HCT116 (cell line): Measurements from ENCODE around the gene KCNQ1OT1. TPM values are rescaled to one million over a fixed set of nuclear protein-coding genes. Genes with fewer than 3 reads are reported as not detected.

Experiments
- ATAC-seq: fragments of 200-7000 bp; cut with Tn5 transposase; 2 replicates; pipeline ENCODE4 v1.9.1; 2020; ENCODE audit warnings: mild to moderate bottlenecking, moderate library complexity
- BruUV-seq: library from RNA; stranded (reverse); fragments of 400-500 nt; replicated peaks from 2 replicates; lab custom pipeline; 2021; lab: Mats Ljungman, UMichigan
- CTCF ChIA-PET: fragments of 300-600 bp; sonication (Branson Sonifier 250); formaldehyde crosslinking; loops from one replicate; lab custom pipeline; 2021; ENCODE audit warnings: antibody characterized with exemption; lab: Charles Lee
- POLR2A ChIA-PET: fragments of 300-600, 350-600 bp; sonication (Branson Sonifier 250); formaldehyde crosslinking; loops from one replicate; lab custom pipeline; 2021; ENCODE audit warnings: antibody characterized with exemption; lab: Charles Lee
- RAD21 ChIA-PET, 2 experiments: fragments of 300-600 bp; sonication (Branson Sonifier 250); formaldehyde crosslinking; loops; one replicate each; lab custom pipeline; 2023; ENCODE audit warnings: low total read pairs in 2 of 2; ENCODE audit not compliant: uncharacterized antibody in 2 of 2, unreplicated experiment in 2 of 2, low non-redundant PET in 1 of 2; lab: Charles Lee
- DNase-seq: peaks from one replicate; pipeline ENCODE4 v3.0.0-alpha.2; 2010; ENCODE audit warnings: low read depth, low spot score
- H2AFZ ChIP-seq: fragments of 200-600 bp; shearing (Covaris generic), sonication (generic); 2 replicates; pipeline ENCODE4 v1.6.1; 2017; ENCODE audit warnings: low read depth, mixed run types, mixed read lengths, antibody characterized with exemption, low read length; ENCODE audit not compliant: poor library complexity, severe bottlenecking
- H3K27ac ChIP-seq: 2 replicates; pipeline ENCODE4 v1.5.1; 2012; ENCODE audit warnings: low read depth, low read length
- H3K27me3 ChIP-seq: fragments of 200-600 bp; sonication (generic); 2 replicates; pipeline ENCODE4 v1.6.1; 2016; ENCODE audit warnings: mixed run types, low read length, mixed read lengths; ENCODE audit not compliant: insufficient read depth
- H3K36me3 ChIP-seq, 2 experiments: fragments of 200-500 bp in 1 of 2; fragments of 200-600 bp in 1 of 2; sonication (Bioruptor generic) in 1 of 2; sonication (generic) in 1 of 2; 2 replicates each; pipeline versions ENCODE4 v1.5.1 to v1.6.1; 2014 to 2016; ENCODE audit warnings: low read length in 2 of 2, inconsistent platforms in 1 of 2, mixed read lengths in 1 of 2, mixed run types in 1 of 2; ENCODE audit not compliant: insufficient read depth in 2 of 2, control insufficient read depth in 1 of 2
- H3K4me1 ChIP-seq, 2 experiments: fragments of 200-600 bp in 1 of 2; sonication (generic) in 1 of 2; 2 replicates each; pipeline versions ENCODE4 v1.5.1 to v1.6.1; 2012 to 2017; ENCODE audit warnings: low read length in 2 of 2, inconsistent platforms in 1 of 2, mild to moderate bottlenecking in 1 of 2, mixed read lengths in 1 of 2, mixed run types in 1 of 2, moderate library complexity in 1 of 2; ENCODE audit not compliant: insufficient read depth in 2 of 2, control insufficient read depth in 1 of 2
- H3K4me2 ChIP-seq: fragments of 200-600 bp; sonication (generic); 2 replicates; pipeline ENCODE4 v1.6.1; 2017; ENCODE audit warnings: mixed run types, low read length, mixed read lengths
- H3K4me3 ChIP-seq, 2 experiments: fragments of 200-600 bp in 1 of 2; sonication (generic) in 1 of 2; replicated peaks in 1 of 2; 2 replicates each; pipeline ENCODE4 v1.5.1; 2011 to 2016; ENCODE audit warnings: low read length in 2 of 2, control low read depth in 1 of 2, low read depth in 1 of 2, mild to moderate bottlenecking in 1 of 2, mixed read lengths in 1 of 2, mixed run types in 1 of 2
- H3K79me2 ChIP-seq: fragments of 200-600 bp; sonication (generic); 2 replicates; pipeline ENCODE4 v1.6.1; 2017; ENCODE audit warnings: mild to moderate bottlenecking, mixed run types, low read length, moderate library complexity, mixed read lengths; ENCODE audit not compliant: insufficient read depth
- H3K9ac ChIP-seq: fragments of 200-600 bp; sonication (generic); 2 replicates; pipeline ENCODE4 v1.6.1; 2016; ENCODE audit warnings: low read length, mixed read lengths
- H3K9me2 ChIP-seq: fragments of 200-600 bp; sonication (generic), shearing (Covaris generic); 2 replicates; pipeline ENCODE4 v1.6.1; 2017; ENCODE audit warnings: mixed run types, mild to moderate bottlenecking, moderate library complexity; ENCODE audit not compliant: insufficient read depth
- H3K9me3 ChIP-seq, 2 experiments: fragments of 200-500 bp in 1 of 2; fragments of 200-600 bp in 1 of 2; sonication (Bioruptor generic) in 1 of 2; sonication (generic) in 1 of 2; 2 replicates each; pipeline ENCODE4 v1.6.1; 2014 to 2017; ENCODE audit warnings: low read length in 2 of 2, mixed read lengths in 2 of 2, inconsistent platforms in 1 of 2, low read depth in 1 of 2, mild to moderate bottlenecking in 1 of 2, mixed run types in 1 of 2, moderate library complexity in 1 of 2; ENCODE audit not compliant: control insufficient read depth in 1 of 2, insufficient read depth in 1 of 2
- H4K20me1 ChIP-seq: fragments of 200-600 bp; sonication (generic), shearing (Covaris generic); 2 replicates; pipeline ENCODE4 v1.6.1; 2017; ENCODE audit warnings: mixed run types, mild to moderate bottlenecking, moderate library complexity; ENCODE audit not compliant: insufficient read depth
- EGR1 ChIP-seq: IDR thresholded peaks from 2 replicates; pipeline ENCODE4 v1.6.1; 2012; ENCODE audit warnings: low read depth
- EZH2 ChIP-seq: fragments of 200-600 bp; sonication (generic); IDR thresholded peaks from 2 replicates; pipeline ENCODE4 v1.6.1; 2017; ENCODE audit warnings: antibody characterized with exemption, mixed run types
- EZH2phosphoT487 ChIP-seq: fragments of 200-600 bp; IDR thresholded peaks from 2 replicates; pipeline ENCODE4 v1.6.1; 2018; ENCODE audit warnings: antibody characterized with exemption, borderline replicate concordance
- FOSL1 ChIP-seq: IDR thresholded peaks from 2 replicates; pipeline ENCODE4 v1.6.1; 2012; ENCODE audit warnings: low read depth
- POLR2AphosphoS5 ChIP-seq: IDR thresholded peaks from 2 replicates; pipeline ENCODE4 v1.6.1; 2011; ENCODE audit warnings: mild to moderate bottlenecking, low read depth, low read length, moderate library complexity
- RAD21 ChIP-seq: IDR thresholded peaks from 2 replicates; pipeline ENCODE4 v1.6.1; 2012; ENCODE audit warnings: low read depth, mild to moderate bottlenecking
- YY1 ChIP-seq: IDR thresholded peaks from 2 replicates; pipeline ENCODE4 v1.6.1; 2011; ENCODE audit warnings: low read length, low read depth, moderate library complexity, mild to moderate bottlenecking; ENCODE audit not compliant: insufficient replicate concordance; ENCODE audit errors: extremely low read depth
- ZFX ChIP-seq: fragments of 450-650 bp; IDR thresholded peaks from 2 replicates; pipeline ENCODE4 v1.6.1; 2017
- ZNF274 ChIP-seq: fragments of 200-500 bp; sonication (Bioruptor generic); IDR thresholded peaks from 2 replicates; pipeline ENCODE4 v1.6.1; 2014; ENCODE audit warnings: mild to moderate bottlenecking, low read depth, low read length, inconsistent platforms
- intact Hi-C: fragments of 100-400 bp; cut with micrococcal nuclease; formaldehyde crosslinking; loops from 2 replicates; pipeline ENCODE4 v1.10.0; 2022
- total RNA-seq: library from RNA; stranded (reverse); gene quantifications from one replicate; pipeline ENCODE4 v1.2.1, GENCODE V29; 2021; ENCODE audit not compliant: unreplicated experiment
- TF ChIP-seq, protein P1 (sequence below): IDR thresholded peaks from 2 replicates; pipeline ENCODE4 v1.6.1; 2012; ENCODE audit warnings: low read depth
- TF ChIP-seq, protein P2 (sequence below): IDR thresholded peaks from 2 replicates; pipeline ENCODE4 v1.6.1; 2012
- TF ChIP-seq, protein P3 (sequence below): IDR thresholded peaks from 2 replicates; pipeline ENCODE4 v1.6.1; 2011; ENCODE audit warnings: mild to moderate bottlenecking, low read length, moderate library complexity; ENCODE audit not compliant: insufficient replicate concordance; ENCODE audit errors: extremely low read depth
- TF ChIP-seq, protein P4 (sequence below), 3 experiments: fragments of 200-600 bp in 1 of 3; sonication (generic) in 1 of 3; IDR thresholded peaks in 2 of 3; conservative IDR thresholded peaks in 1 of 3; 2 replicates each; pipeline ENCODE4 v1.5.1; 2012 to 2017; ENCODE audit warnings: low read depth in 2 of 3, low read length in 2 of 3, antibody characterized with exemption in 1 of 3, borderline replicate concordance in 1 of 3, control low read depth in 1 of 3, mild to moderate bottlenecking in 1 of 3, mixed read lengths in 1 of 3, mixed run types in 1 of 3, moderate library complexity in 1 of 3; ENCODE audit not compliant: insufficient read depth in 1 of 3

The KCNQ1OT1 gene
- total RNA-seq, 1 experiment from 2014 or later: 1.1 TPM

DNA sequence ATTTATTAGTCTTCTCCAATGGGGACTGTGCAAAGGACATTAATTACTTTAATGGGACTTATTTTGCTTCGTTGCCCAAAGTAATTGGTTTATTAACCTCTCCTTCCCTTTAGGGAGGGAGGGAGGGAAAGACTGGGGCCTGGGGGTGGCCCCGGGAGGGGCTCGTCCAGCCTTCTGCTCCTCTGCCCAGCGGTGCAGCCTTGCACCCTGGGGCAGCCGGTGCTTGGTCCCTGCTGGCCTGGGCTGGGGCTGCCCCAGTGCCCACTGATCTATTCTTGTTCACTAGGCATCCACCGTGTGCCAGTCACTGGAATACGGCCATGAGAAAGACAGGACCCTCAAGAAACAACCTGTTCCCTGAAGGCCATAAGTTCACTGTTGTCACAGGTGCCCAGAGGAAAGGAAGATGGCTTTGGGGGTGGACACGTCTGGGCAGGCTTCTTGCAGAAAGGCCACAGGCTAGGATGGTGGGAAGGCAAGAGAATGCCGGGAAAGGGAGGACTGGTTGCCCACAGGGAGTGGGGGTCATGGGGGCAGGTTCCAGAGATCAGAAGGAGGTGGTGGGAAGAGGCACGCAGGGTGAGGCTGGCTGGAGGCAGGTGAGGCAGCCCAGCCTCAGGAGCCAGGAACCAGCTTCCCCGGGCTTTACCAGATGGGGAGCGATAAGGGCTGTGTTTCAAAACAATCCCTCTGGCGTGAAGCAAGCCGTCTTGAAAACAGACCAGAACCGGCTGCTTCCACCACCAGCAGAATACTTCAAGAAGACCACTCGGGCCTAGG, 47.6 kb upstream of the KCNQ1OT1 start:
- no peak overlapping the region for H3K9ac ChIP-seq
- ChIA-PET POLR2A (no interaction called here), CTCF (no interaction called here)
- no TSS peak for BruUV-seq
- no peaks in the 10 kb centered on the region for H3K9me2 ChIP-seq
- no peak for DNase-seq
- H4K20me1 ChIP-seq: no peaks in the 10 kb centered on the region
- TF ChIP-seq, protein P1, sequence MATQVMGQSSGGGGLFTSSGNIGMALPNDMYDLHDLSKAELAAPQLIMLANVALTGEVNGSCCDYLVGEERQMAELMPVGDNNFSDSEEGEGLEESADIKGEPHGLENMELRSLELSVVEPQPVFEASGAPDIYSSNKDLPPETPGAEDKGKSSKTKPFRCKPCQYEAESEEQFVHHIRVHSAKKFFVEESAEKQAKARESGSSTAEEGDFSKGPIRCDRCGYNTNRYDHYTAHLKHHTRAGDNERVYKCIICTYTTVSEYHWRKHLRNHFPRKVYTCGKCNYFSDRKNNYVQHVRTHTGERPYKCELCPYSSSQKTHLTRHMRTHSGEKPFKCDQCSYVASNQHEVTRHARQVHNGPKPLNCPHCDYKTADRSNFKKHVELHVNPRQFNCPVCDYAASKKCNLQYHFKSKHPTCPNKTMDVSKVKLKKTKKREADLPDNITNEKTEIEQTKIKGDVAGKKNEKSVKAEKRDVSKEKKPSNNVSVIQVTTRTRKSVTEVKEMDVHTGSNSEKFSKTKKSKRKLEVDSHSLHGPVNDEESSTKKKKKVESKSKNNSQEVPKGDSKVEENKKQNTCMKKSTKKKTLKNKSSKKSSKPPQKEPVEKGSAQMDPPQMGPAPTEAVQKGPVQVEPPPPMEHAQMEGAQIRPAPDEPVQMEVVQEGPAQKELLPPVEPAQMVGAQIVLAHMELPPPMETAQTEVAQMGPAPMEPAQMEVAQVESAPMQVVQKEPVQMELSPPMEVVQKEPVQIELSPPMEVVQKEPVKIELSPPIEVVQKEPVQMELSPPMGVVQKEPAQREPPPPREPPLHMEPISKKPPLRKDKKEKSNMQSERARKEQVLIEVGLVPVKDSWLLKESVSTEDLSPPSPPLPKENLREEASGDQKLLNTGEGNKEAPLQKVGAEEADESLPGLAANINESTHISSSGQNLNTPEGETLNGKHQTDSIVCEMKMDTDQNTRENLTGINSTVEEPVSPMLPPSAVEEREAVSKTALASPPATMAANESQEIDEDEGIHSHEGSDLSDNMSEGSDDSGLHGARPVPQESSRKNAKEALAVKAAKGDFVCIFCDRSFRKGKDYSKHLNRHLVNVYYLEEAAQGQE: no peak
- TF ChIP-seq, protein P2, sequence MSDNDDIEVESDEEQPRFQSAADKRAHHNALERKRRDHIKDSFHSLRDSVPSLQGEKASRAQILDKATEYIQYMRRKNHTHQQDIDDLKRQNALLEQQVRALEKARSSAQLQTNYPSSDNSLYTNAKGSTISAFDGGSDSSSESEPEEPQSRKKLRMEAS: no peak
- no peak for TF ChIP-seq YY1
- no peak for TF ChIP-seq FOSL1
- no peak for TF ChIP-seq ZFX
- TF ChIP-seq, protein P3, sequence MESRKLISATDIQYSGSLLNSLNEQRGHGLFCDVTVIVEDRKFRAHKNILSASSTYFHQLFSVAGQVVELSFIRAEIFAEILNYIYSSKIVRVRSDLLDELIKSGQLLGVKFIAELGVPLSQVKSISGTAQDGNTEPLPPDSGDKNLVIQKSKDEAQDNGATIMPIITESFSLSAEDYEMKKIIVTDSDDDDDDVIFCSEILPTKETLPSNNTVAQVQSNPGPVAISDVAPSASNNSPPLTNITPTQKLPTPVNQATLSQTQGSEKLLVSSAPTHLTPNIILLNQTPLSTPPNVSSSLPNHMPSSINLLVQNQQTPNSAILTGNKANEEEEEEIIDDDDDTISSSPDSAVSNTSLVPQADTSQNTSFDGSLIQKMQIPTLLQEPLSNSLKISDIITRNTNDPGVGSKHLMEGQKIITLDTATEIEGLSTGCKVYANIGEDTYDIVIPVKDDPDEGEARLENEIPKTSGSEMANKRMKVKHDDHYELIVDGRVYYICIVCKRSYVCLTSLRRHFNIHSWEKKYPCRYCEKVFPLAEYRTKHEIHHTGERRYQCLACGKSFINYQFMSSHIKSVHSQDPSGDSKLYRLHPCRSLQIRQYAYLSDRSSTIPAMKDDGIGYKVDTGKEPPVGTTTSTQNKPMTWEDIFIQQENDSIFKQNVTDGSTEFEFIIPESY: no peak
- TF ChIP-seq EGR1: no peak
- no peak for TF ChIP-seq EZH2
- TF ChIP-seq ZNF274: no peak
- no peak for TF ChIP-seq EZH2phosphoT487
- no peak for TF ChIP-seq RAD21
- no peak for TF ChIP-seq POLR2AphosphoS5
- TF ChIP-seq, protein P4, sequence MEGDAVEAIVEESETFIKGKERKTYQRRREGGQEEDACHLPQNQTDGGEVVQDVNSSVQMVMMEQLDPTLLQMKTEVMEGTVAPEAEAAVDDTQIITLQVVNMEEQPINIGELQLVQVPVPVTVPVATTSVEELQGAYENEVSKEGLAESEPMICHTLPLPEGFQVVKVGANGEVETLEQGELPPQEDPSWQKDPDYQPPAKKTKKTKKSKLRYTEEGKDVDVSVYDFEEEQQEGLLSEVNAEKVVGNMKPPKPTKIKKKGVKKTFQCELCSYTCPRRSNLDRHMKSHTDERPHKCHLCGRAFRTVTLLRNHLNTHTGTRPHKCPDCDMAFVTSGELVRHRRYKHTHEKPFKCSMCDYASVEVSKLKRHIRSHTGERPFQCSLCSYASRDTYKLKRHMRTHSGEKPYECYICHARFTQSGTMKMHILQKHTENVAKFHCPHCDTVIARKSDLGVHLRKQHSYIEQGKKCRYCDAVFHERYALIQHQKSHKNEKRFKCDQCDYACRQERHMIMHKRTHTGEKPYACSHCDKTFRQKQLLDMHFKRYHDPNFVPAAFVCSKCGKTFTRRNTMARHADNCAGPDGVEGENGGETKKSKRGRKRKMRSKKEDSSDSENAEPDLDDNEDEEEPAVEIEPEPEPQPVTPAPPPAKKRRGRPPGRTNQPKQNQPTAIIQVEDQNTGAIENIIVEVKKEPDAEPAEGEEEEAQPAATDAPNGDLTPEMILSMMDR (IDR thresholded peaks at IDR 0.05 in 2 of 3, conservative IDR thresholded peaks at IDR 0.05 in 1 of 3; ENCODE audit: borderline replicate concordance in 1 of 3, insufficient read depth in 1 of 3, low read depth in 2 of 3, low read length in 2 of 3): no peak
- TF ChIP-seq, all 23 proteins: peak for 0
- Histone ChIP-seq H3K4me1 (peaks cover 6 to 7% of the 10 kb centered on the region in 2 experiments), H3K27ac (no peak overlapping the region), H3K9me3 (no peaks in the 10 kb centered on the region), H3K4me3 (no peak overlapping the region), H3K79me2 (no peaks in the 10 kb centered on the region), H3K4me2 (no peak overlapping the region), H2AFZ (no peak overlapping the region), H3K36me3 (no peaks in the 10 kb centered on the region), H3K27me3 (no peaks in the 10 kb centered on the region)
- intact Hi-C loops: no loop called here
- RAD21 ChIA-PET: no interaction called here
- ATAC-seq: no peak
